Astrocyte (in vitro differentiated cells and primary cell): ENCODE measurements around the gene BEX3. TPM values are rescaled to one million over a fixed set of nuclear protein-coding genes. Genes with fewer than 3 reads are reported as not detected.

Experiments
- DNase-seq: peaks from one replicate; pipeline ENCODE4 v3.0.0-alpha.2; 2010; ENCODE audit warnings: low read depth
- FAIRE-seq: peaks from 2 replicates; lab custom pipeline; 2011; peaks lifted over from hg19 to GRCh38; lab: Jason Lieb, UNC
- H2AFZ ChIP-seq: 2 replicates; pipeline ENCODE4 v1.6.0; 2012; ENCODE audit warnings: low read depth, low read length, inconsistent platforms
- H3K27ac ChIP-seq: 2 replicates; pipeline ENCODE4 v1.5.1; 2011; ENCODE audit warnings: low read depth, low read length, inconsistent platforms
- H3K27me3 ChIP-seq: 2 replicates; pipeline ENCODE4 v1.6.0; 2011; ENCODE audit warnings: low read length, inconsistent platforms; ENCODE audit not compliant: insufficient read depth
- H3K36me3 ChIP-seq: 2 replicates; pipeline ENCODE4 v1.5.1; 2011; ENCODE audit warnings: low read length, inconsistent platforms; ENCODE audit not compliant: insufficient read depth
- H3K4me1 ChIP-seq: 2 replicates; pipeline ENCODE4 v1.5.1; 2011; ENCODE audit warnings: low read length, inconsistent platforms; ENCODE audit not compliant: insufficient read depth
- H3K4me2 ChIP-seq: 2 replicates; pipeline ENCODE4 v1.6.0; 2012; ENCODE audit warnings: low read length, inconsistent platforms
- H3K4me3 ChIP-seq: 2 replicates; pipeline ENCODE4 v1.5.1; 2011; ENCODE audit warnings: low read depth, mild to moderate bottlenecking, low read length, inconsistent platforms; ENCODE audit not compliant: insufficient read depth
- H3K79me2 ChIP-seq: 2 replicates; pipeline ENCODE4 v1.6.0; 2012; ENCODE audit warnings: mild to moderate bottlenecking, low read length, inconsistent platforms; ENCODE audit not compliant: insufficient read depth
- H3K9ac ChIP-seq: 2 replicates; pipeline ENCODE4 v1.6.0; 2012; ENCODE audit warnings: mild to moderate bottlenecking, low read length, inconsistent platforms
- H3K9me3 ChIP-seq: 2 replicates; pipeline ENCODE4 v1.5.1; 2012; ENCODE audit warnings: low read depth, mild to moderate bottlenecking, low read length, inconsistent platforms; ENCODE audit not compliant: insufficient read depth
- H4K20me1 ChIP-seq: 2 replicates; pipeline ENCODE4 v1.6.0; 2012; ENCODE audit warnings: low read length, inconsistent platforms; ENCODE audit not compliant: insufficient read depth
- H3K27ac Mint-ChIP-seq: one replicate; pipeline ENCODE4 v1.8.0; 2021; ENCODE audit warnings: mild to moderate bottlenecking, mixed read lengths; ENCODE audit not compliant: unreplicated experiment
- H3K27me3 Mint-ChIP-seq: one replicate; pipeline ENCODE4 v1.8.0; 2021; ENCODE audit warnings: low read depth, mixed read lengths; ENCODE audit not compliant: unreplicated experiment
- H3K36me3 Mint-ChIP-seq: one replicate; pipeline ENCODE4 v1.8.0; 2021; ENCODE audit warnings: low read depth, mixed read lengths; ENCODE audit not compliant: unreplicated experiment
- H3K4me1 Mint-ChIP-seq: one replicate; pipeline ENCODE4 v1.8.0; 2021; ENCODE audit warnings: low read depth, mixed read lengths; ENCODE audit not compliant: unreplicated experiment
- H3K4me3 Mint-ChIP-seq: one replicate; pipeline ENCODE4 v1.8.0; 2021; ENCODE audit warnings: mild to moderate bottlenecking, moderate library complexity, mixed read lengths; ENCODE audit not compliant: unreplicated experiment
- H3K9me3 Mint-ChIP-seq: one replicate; pipeline ENCODE4 v1.8.0; 2021; ENCODE audit warnings: mild to moderate bottlenecking, mixed read lengths; ENCODE audit not compliant: unreplicated experiment
- CTCF ChIP-seq: IDR thresholded peaks from 2 replicates; pipeline ENCODE4 v1.5.1; 2011; ENCODE audit warnings: low read depth, mild to moderate bottlenecking, inconsistent platforms, low read length, moderate library complexity; ENCODE audit not compliant: insufficient read depth
- EZH2 ChIP-seq: IDR thresholded peaks from 2 replicates; pipeline ENCODE4 v1.6.1; 2012; ENCODE audit warnings: mild to moderate bottlenecking, low read length, inconsistent platforms; ENCODE audit not compliant: insufficient read depth
- total RNA-seq: library from RNA; stranded (reverse); gene quantifications from 2 replicates; pipeline ENCODE4 v1.2.1, GENCODE V29; 2021

The BEX3 gene
- total RNA-seq, 1 donor from 2014 or later, result 241 TPM

DNA sequence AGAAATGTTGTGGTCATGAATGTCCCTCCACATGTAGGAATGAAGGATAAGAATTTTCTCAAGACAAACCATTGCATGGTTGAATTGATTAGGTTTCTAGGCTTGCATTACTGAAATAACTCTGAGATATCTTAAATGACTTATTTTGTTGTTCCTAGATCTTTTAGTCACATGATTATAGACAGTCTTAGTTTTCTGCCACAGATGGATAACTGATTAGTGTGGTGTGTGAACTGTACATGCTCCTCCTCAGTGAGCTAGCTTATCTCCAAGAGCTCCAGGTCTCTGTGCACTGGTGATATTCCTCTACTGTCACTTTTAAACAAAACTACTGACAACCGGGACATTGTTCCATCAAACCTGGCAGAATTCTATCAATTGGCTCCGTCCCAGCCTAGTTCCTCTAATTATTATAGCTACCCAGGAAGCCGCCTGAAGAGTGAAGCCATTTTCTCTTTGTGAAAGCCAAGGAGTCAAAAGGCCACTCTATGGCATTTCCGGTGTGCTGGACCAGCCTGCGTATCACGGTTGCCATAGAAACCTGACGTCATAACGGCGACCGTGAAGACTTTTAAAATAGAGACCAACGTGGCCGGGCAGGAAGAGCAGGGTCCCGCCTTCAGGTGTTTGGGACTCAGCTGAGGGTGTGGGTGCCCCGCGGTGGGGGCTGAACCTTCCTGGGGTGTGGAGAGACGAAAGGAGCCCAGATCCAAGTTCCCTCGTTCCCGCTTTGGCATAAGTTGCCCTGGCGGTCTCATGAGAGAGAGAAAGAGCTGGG is 28.1 kb downstream of the BEX3 start:
- Mint-ChIP-seq H3K9me3 (no peaks in the 10 kb centered on the region), H3K36me3 (no peaks in the 10 kb centered on the region), H3K27me3 (peaks cover 4% of the 10 kb centered on the region), H3K27ac (peak overlapping the region; percentile 81), H3K4me3 (peak overlapping the region; percentile 92), H3K4me1 (peaks cover 6% of the 10 kb centered on the region)
- peak overlapping the region; percentile 85 for H3K27ac ChIP-seq
- H3K9me3 ChIP-seq, result no peaks in the 10 kb centered on the region
- H3K4me1 ChIP-seq, result peaks cover 2% of the 10 kb centered on the region
- peak; percentile 84 for DNase-seq
- no peaks in the 10 kb centered on the region for H3K27me3 ChIP-seq
- no peaks in the 10 kb centered on the region for H3K79me2 ChIP-seq
- peak overlapping the region; percentile 91 for H3K9ac ChIP-seq
- H3K4me2 ChIP-seq, result peak overlapping the region; percentile 91
- H4K20me1 ChIP-seq, result no peaks in the 10 kb centered on the region
- H3K4me3 ChIP-seq, result peak overlapping the region; percentile 74
- H2AFZ ChIP-seq, result peak overlapping the region; percentile 65
- H3K36me3 ChIP-seq, result no peaks in the 10 kb centered on the region
- peak; percentile 55 for FAIRE-seq
- no peak for TF ChIP-seq EZH2
- no peak for TF ChIP-seq CTCF

GRCh38 chrX:103405009-103405333 is 28.6 kb downstream of the BEX3 start:
- H3K4me1 Mint-ChIP-seq, result peaks cover 6% of the 10 kb centered on the region
- peak overlapping the region; percentile 92 for H3K4me3 Mint-ChIP-seq
- FAIRE-seq, result no peak

More at GRCh38 chrX:103405009-103405333, 28.6 kb downstream of the BEX3 start:
- TF ChIP-seq CTCF, result no peak
- Mint-ChIP-seq H3K9me3 (no peaks in the 10 kb centered on the region), H3K27me3 (peaks cover 4% of the 10 kb centered on the region), H3K27ac (peak overlapping the region; percentile 81), H3K36me3 (peaks cover 1% of the 10 kb centered on the region)
- H3K4me3 ChIP-seq, result peak overlapping the region; percentile 74
- H3K4me2 ChIP-seq, result peak overlapping the region; percentile 91
- H3K27me3 ChIP-seq, result no peaks in the 10 kb centered on the region
- peak overlapping the region; percentile 91 for H3K9ac ChIP-seq
- H3K36me3 ChIP-seq, result no peaks in the 10 kb centered on the region
- H4K20me1 ChIP-seq, result no peaks in the 10 kb centered on the region
- no peak for DNase-seq
- peak overlapping the region; percentile 65 for H2AFZ ChIP-seq
- no peaks in the 10 kb centered on the region for H3K9me3 ChIP-seq
- H3K79me2 ChIP-seq, result no peaks in the 10 kb centered on the region
- peak overlapping the region; percentile 85 for H3K27ac ChIP-seq
- peaks cover 2% of the 10 kb centered on the region for H3K4me1 ChIP-seq
